Measurements from ENCODE around the gene WBP4.
A peak's percentile ranks its signal among the peaks of the same experiment; 100 is the strongest.
"Not testable (repeated sequence)": the region's sequence is repeated elsewhere in the genome, so short reads cannot be mapped to it uniquely, and the experiment has no call there.

The WBP4 gene

GRCh38 chr13:41061075-41061913 is at the start of gene WBP4:
Gene WBP4, plus strand, starts transcription at chr13:41061509. Its CDS starts 165 bp downstream, at chr13:41061674.
- DNase-seq: peak; percentile 85

- DNase-seq: no peak
Observed at GRCh38 chr13:41012536-41012935, 48.8 kb upstream of the WBP4 start.

- no peak for DNase-seq
Observed at GRCh38 chr13:41013835-41014234, 47.5 kb upstream of the WBP4 start.

GRCh38 chr13:41015920-41016319 is 45.4 kb upstream of the WBP4 start:
- no peak for DNase-seq

GRCh38 chr13:41017159-41017558 is 44.1 kb upstream of the WBP4 start:
- no peak for DNase-seq

GRCh38 chr13:41017817-41018601 is 43.3 kb upstream of the WBP4 start:
- DNase-seq: no peak

GRCh38 chr13:41018602-41018948 is 42.7 kb upstream of the WBP4 start:
- no peak for DNase-seq

GRCh38 chr13:41019011-41019487 is 42.3 kb upstream of the WBP4 start, which contains the start of gene ELF1:
Gene ELF1, minus strand, starts transcription at chr13:41019316. Its CDS starts 37,262 bp downstream, at chr13:40982054.
- DNase-seq: peak; percentile 36

GRCh38 chr13:41019578-41020347 is 41.5 kb upstream of the WBP4 start:
- no peak for DNase-seq

- no peak for DNase-seq
Observed at GRCh38 chr13:41025518-41025917, 35.8 kb upstream of the WBP4 start.

GRCh38 chr13:41026788-41027187 is 34.5 kb upstream of the WBP4 start:
- no peak for DNase-seq

GRCh38 chr13:41028051-41028450 is 33.3 kb upstream of the WBP4 start:
- no peak for DNase-seq

GRCh38 chr13:41029629-41030028 is 31.7 kb upstream of the WBP4 start:
- DNase-seq: no peak

GRCh38 chr13:41032691-41033376 is 28.5 kb upstream of the WBP4 start:
- DNase-seq: no peak

GRCh38 chr13:41034382-41034781 is 26.9 kb upstream of the WBP4 start:
- DNase-seq: no peak

GRCh38 chr13:41034881-41035280 is 26.4 kb upstream of the WBP4 start:
- DNase-seq: no peak

- not testable (repeated sequence) for DNase-seq
Observed at GRCh38 chr13:41036557-41036956, 24.8 kb upstream of the WBP4 start.

GRCh38 chr13:41039746-41040145 is 21.6 kb upstream of the WBP4 start:
- no peak for DNase-seq

GRCh38 chr13:41040584-41041334 is 20.6 kb upstream of the WBP4 start:
- no peak for DNase-seq

GRCh38 chr13:41042419-41042818 is 18.9 kb upstream of the WBP4 start:
- DNase-seq: not testable (repeated sequence)

GRCh38 chr13:41048640-41049039 is 12.7 kb upstream of the WBP4 start:
- DNase-seq: no peak
